ENCODE results near the gene MBNL1.

DNA sequence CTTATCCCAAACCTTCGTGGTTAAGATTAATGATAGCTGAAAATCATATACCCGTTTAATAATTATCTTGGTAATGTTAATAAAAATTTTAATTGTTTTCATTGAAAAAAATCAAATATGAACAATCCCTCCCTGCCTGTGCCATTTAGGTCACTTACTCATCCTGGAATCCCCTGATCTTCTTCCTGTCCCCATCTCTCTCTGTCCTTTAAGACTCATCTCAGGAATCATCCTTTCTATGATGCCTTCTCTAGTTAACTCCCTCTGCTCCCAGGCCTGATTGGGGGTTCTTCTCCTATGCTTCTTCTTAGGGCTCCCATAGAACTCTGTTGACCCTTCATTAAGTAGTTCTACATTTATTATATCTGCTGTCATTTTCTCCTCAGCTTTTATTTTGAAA lies 91.6 kb downstream of the MBNL1 start:
- TF ChIP-seq POLR2A (IDR thresholded peaks at IDR 0.05) (no peak), CTCF (IDR thresholded peaks at IDR 0.05) (no peak), POLR2AphosphoS5 (IDR thresholded peaks at IDR 0.05) (no peak), EP300 (IDR thresholded peaks at IDR 0.05) (no peak)

Data from upper lobe of left lung (tissue), 4 donors.